Stimulated activated CD4-positive, alpha-beta T cell treated with anti-CD3 and anti-CD28 coated beads, Interleukin-2, amount 100 ng/mL, for 24 hours (primary cell): ENCODE measurements around the gene ADRM1.

Experiments
- DNase-seq, 2 donors: peaks; one replicate each; pipeline ENCODE4 v3.0.0-alpha.2; 2020

Gene ADRM1

GRCh38 chr20:62326959-62327725 lies 24.3 kb downstream of the ADRM1 start:
- DNase-seq, result no peak

GRCh38 chr20:62327726-62328495 lies 25.1 kb downstream of the ADRM1 start:
- DNase-seq, result no peak

- no peak for DNase-seq
Measured at GRCh38 chr20:62328684-62329388, 26.0 kb downstream of the ADRM1 start.

- no peak for DNase-seq
Measured at GRCh38 chr20:62329389-62330377, 26.9 kb downstream of the ADRM1 start.

GRCh38 chr20:62330576-62331317 lies 27.9 kb downstream of the ADRM1 start:
- no peak for DNase-seq

- DNase-seq, result no peak
Measured at GRCh38 chr20:62331347-62331746, 28.6 kb downstream of the ADRM1 start.

GRCh38 chr20:62332421-62332820 lies 29.6 kb downstream of the ADRM1 start:
- no peak for DNase-seq

- no peak for DNase-seq
Measured at GRCh38 chr20:62332989-62333819, 30.4 kb downstream of the ADRM1 start.

GRCh38 chr20:62333820-62334595 lies 31.2 kb downstream of the ADRM1 start:
- DNase-seq, result no peak

- DNase-seq, result no peak
Measured at GRCh38 chr20:62334881-62335280, 32.1 kb downstream of the ADRM1 start.

GRCh38 chr20:62335532-62335931 lies 32.7 kb downstream of the ADRM1 start:
- DNase-seq, result no peak

- no peak for DNase-seq
Measured at GRCh38 chr20:62336329-62336728, 33.5 kb downstream of the ADRM1 start.

- no peak for DNase-seq
Measured at GRCh38 chr20:62336775-62337557, 34.2 kb downstream of the ADRM1 start.

GRCh38 chr20:62337558-62338293 lies 34.9 kb downstream of the ADRM1 start:
- no peak for DNase-seq

- DNase-seq, result no peak
Measured at GRCh38 chr20:62338294-62338620, 35.5 kb downstream of the ADRM1 start.

- no peak for DNase-seq
Measured at GRCh38 chr20:62339647-62340062, 36.9 kb downstream of the ADRM1 start.

- no peak for DNase-seq
Measured at GRCh38 chr20:62342910-62343309, 40.1 kb downstream of the ADRM1 start.

GRCh38 chr20:62344092-62344491 lies 41.3 kb downstream of the ADRM1 start:
- DNase-seq, result no peak
